ENCODE measurements around the gene TBC1D22A.

TBC1D22A gene

GRCh38 chr22:47142427-47143046 is 380.1 kb downstream of the TBC1D22A start:
- no peak overlapping the region for H3K4me3 ChIP-seq (ENCODE audit: low read depth, low read length)
- TF ChIP-seq CTCF (IDR thresholded peaks at IDR 0.05; ENCODE audit: low read depth, low read length): no peak

- no peak overlapping the region for H3K4me3 ChIP-seq (ENCODE audit: low read depth, low read length)
- no peak for TF ChIP-seq CTCF (IDR thresholded peaks at IDR 0.05; ENCODE audit: low read depth, low read length)
These were observed 380.9 kb downstream of the TBC1D22A start for GRCh38 chr22:47143249-47143938.

GRCh38 chr22:47144076-47144765 is 381.8 kb downstream of the TBC1D22A start:
- no peak overlapping the region for H3K4me3 ChIP-seq (ENCODE audit: low read depth, low read length)
- no peak for TF ChIP-seq CTCF (IDR thresholded peaks at IDR 0.05; ENCODE audit: low read depth, low read length)

- TF ChIP-seq CTCF (IDR thresholded peaks at IDR 0.05; ENCODE audit: low read depth, low read length): no peak
- H3K4me3 ChIP-seq (ENCODE audit: low read depth, low read length): no peak overlapping the region
These were observed 382.5 kb downstream of the TBC1D22A start for GRCh38 chr22:47144791-47145425.

GRCh38 chr22:47145883-47146282 is 383.4 kb downstream of the TBC1D22A start:
- no peak overlapping the region for H3K4me3 ChIP-seq (ENCODE audit: low read depth, low read length)
- TF ChIP-seq CTCF (IDR thresholded peaks at IDR 0.05; ENCODE audit: low read depth, low read length): no peak

GRCh38 chr22:47146391-47146790 is 383.9 kb downstream of the TBC1D22A start:
- TF ChIP-seq CTCF (IDR thresholded peaks at IDR 0.05; ENCODE audit: low read depth, low read length): no peak

More at GRCh38 chr22:47146391-47146790, 383.9 kb downstream of the TBC1D22A start:
- no peak overlapping the region for H3K4me3 ChIP-seq (ENCODE audit: low read depth, low read length)

Data from WI38 (cell line).